Esophagus muscularis mucosa (tissue), 4 donors: ENCODE measurements around the gene RPGRIP1L. TPM values are rescaled to one million over a fixed set of nuclear protein-coding genes. Genes with fewer than 3 reads are reported as not detected.
A peak's percentile ranks its signal among the peaks of the same experiment; 100 is the strongest.

Experiments
- DNase-seq: peaks from one replicate; pipeline ENCODE4 v3.0.0-alpha.2; 2017; ENCODE audit errors: extremely low spot score
- H3K27ac ChIP-seq, 4 donors: fragments of 200-600 bp; sonication (generic); replicated peaks in 1 of 4; 1 replicate in 3 of 4; 2 replicates in 1 of 4; pipeline ENCODE4 v1.5.1; 2016 to 2019; ENCODE audit warnings: mild to moderate bottlenecking in 1 of 4
- H3K27me3 ChIP-seq, 4 donors: fragments of 200-600 bp; sonication (generic); one replicate each; pipeline versions ENCODE4 v1.5.1 to v1.6.0; 2016 to 2019
- H3K36me3 ChIP-seq, 4 donors: fragments of 200-600 bp; sonication (generic); one replicate each; pipeline ENCODE4 v1.5.1; 2016 to 2019
- H3K4me1 ChIP-seq, 4 donors: fragments of 200-600 bp; sonication (generic); one replicate each; pipeline ENCODE4 v1.5.1; 2016 to 2019
- H3K4me3 ChIP-seq, 4 donors: fragments of 200-600 bp; sonication (generic); 1 replicate in 2 of 4; 2 replicates in 2 of 4; pipeline ENCODE4 v1.5.1; 2016 to 2019; ENCODE audit warnings: mild to moderate bottlenecking in 4 of 4, moderate library complexity in 1 of 4
- H3K9me3 ChIP-seq, 4 donors: fragments of 200-600 bp; sonication (generic); 1 replicate in 3 of 4; 2 replicates in 1 of 4; pipeline ENCODE4 v1.5.1; 2016 to 2019
- EP300 ChIP-seq: sonication (generic); formaldehyde crosslinking; IDR thresholded peaks from one replicate; pipeline ENCODE4 v1.6.1; 2017; ENCODE audit warnings: antibody characterized with exemption
- POLR2A ChIP-seq: fragments of 450-650 bp; IDR thresholded peaks from one replicate; pipeline ENCODE4 v1.6.1; 2017; ENCODE audit warnings: antibody characterized with exemption, moderate library complexity, mild to moderate bottlenecking, low read depth
- POLR2AphosphoS5 ChIP-seq, 2 donors: sonication (generic); formaldehyde crosslinking; IDR thresholded peaks; one replicate each; pipeline ENCODE4 v1.6.1; 2017; ENCODE audit warnings: antibody characterized with exemption in 2 of 2
- WGBS: methylation state at CpG from one replicate; pipeline ENCODE4 v1.1.5; 2018; 5-methylcytosine and 5-hydroxymethylcytosine counted together
- intact Hi-C: fragments of 100-400 bp; cut with DNase I; formaldehyde crosslinking; loops from one replicate; pipeline ENCODE4 v1.15.1; 2023
- total RNA-seq, 4 donors: library from RNA; depleted of rRNA; stranded (reverse); fragments of >200 nt; gene quantifications; one replicate each; pipeline versions ENCODE4 v1.1.0 to v1.2.1, GENCODE V29; 2016
- TF ChIP-seq, protein P1 (sequence below), 3 experiments: fragments of 200-600 bp in 2 of 3; fragments of 450-650 bp in 1 of 3; sonication (generic) in 2 of 3; IDR thresholded peaks; one replicate each; pipeline ENCODE4 v1.5.1; 2017 to 2019; ENCODE audit warnings: antibody characterized with exemption in 3 of 3, mild to moderate bottlenecking in 2 of 3, moderate library complexity in 1 of 3

RPGRIP1L gene
- 1 to 10 TPM; 2.3 to 4.3 (median 4.0) TPM for total RNA-seq

DNA sequence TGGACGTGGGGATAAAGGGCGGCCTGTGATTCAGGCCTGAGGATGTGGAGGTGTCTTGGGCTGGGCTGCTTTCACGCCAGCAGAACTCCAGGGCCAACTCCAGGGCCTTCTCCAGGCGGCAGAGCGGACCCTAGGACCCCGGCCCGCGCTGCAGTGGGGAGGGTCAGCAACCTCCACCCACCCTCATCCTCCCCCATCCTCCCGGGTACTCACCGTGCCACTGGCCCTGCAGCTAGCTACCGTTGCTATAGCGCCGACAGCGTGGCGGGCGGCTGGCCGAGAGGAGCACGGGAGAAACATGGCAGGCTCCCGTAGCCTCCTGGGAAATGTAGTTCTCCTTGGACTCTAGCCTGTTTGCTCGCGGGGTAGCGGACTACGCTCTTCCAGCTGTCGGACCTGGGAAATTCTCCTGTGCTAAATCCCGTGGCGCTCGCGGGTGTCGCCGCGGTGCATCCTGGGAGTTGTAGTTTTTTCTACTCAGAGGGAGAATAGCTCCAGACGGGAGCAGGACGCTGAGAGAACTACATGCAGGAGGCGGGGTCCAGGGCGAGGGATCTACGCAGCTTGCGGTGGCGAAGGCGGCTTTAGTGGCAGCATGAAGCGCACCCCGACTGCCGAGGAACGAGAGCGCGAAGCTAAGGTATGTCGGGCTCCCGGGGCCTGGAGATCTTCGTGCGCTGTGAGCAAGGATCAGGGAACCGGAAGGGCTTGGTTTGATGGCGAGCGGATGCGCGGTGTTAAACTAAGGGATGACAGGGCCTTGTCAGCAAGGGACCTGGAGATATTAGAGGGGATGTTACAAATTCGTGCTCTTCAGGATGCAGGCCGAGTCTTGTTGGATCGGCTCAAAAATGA lies at the start of gene RPGRIP1L, which contains the start of gene FTO:
Gene RPGRIP1L, minus strand, starts transcription at position 270 of the 855 bp plus-strand sequence. CDS start 3,136 bp downstream, outside the sequence.
Gene FTO, plus strand, starts transcription at position 567 of the 855 bp plus-strand sequence.
- WGBS, result under 1% methylated on average over 31 of the region's 57 CpGs
- Histone ChIP-seq H3K4me1 (peaks cover 14 to 26% (median 23%) of the 10 kb centered on the region in 4 donors), H3K36me3 (no peaks in the 10 kb centered on the region), H3K9me3 (no peaks in the 10 kb centered on the region), H3K27me3 (no peaks in the 10 kb centered on the region), H3K27ac (peak within 1 kb of the TSS; percentile 71 to 81 (median 76)), H3K4me3 (peak within 1 kb of the TSS; percentile 70 to 83 (median 75))
- TF ChIP-seq POLR2AphosphoS5 (IDR thresholded peaks at IDR 0.05), result peak; percentile 86 to 89
- no peak for TF ChIP-seq EP300
- TF ChIP-seq, protein P1, sequence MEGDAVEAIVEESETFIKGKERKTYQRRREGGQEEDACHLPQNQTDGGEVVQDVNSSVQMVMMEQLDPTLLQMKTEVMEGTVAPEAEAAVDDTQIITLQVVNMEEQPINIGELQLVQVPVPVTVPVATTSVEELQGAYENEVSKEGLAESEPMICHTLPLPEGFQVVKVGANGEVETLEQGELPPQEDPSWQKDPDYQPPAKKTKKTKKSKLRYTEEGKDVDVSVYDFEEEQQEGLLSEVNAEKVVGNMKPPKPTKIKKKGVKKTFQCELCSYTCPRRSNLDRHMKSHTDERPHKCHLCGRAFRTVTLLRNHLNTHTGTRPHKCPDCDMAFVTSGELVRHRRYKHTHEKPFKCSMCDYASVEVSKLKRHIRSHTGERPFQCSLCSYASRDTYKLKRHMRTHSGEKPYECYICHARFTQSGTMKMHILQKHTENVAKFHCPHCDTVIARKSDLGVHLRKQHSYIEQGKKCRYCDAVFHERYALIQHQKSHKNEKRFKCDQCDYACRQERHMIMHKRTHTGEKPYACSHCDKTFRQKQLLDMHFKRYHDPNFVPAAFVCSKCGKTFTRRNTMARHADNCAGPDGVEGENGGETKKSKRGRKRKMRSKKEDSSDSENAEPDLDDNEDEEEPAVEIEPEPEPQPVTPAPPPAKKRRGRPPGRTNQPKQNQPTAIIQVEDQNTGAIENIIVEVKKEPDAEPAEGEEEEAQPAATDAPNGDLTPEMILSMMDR (IDR thresholded peaks at IDR 0.05), result peak in 1 of 3 experiments; percentile 22
- intact Hi-C loops, result no loop called here
- DNase-seq, result peak; percentile 100

DNA sequence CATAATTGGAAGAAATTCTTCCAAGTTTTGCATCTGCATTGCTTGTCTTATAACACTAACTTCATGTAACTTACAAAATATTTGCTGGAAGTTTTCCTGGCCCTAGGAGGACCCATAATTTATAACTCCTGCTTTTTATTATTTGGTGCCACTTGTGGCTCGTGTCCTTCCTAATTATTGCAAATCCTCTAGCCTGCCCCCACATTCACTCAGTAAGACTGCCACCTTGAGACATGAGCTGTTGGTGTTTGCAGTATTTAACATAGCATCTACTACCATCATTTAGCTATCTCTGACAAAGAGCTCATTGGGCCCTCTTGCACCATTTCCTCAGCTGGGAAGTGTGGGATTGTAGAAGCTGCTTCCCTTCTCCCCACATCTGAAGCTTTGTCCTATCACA lies 49.8 kb upstream of the RPGRIP1L start:
- no peaks in the 10 kb centered on the region for H3K27me3 ChIP-seq
- DNase-seq, result no peak

DNA sequence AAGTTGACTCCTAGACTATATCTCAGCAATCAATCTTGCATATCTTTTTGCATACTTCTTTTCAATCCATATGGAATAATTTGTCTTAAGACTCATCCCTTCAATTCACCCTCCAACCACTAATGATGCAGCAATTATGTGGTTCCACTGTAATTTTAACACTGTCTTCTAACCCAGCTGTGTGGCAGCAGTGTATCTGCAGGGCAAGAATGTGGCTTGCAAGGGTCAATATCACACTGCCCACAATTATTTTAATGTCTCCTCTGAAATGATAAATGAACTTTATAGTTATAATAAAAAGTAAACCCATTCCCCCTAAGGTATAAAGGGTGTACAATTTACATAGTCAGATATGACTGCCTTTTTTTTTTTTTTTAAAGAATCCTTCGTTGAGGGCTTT lies 48.9 kb upstream of the RPGRIP1L start:
- Histone ChIP-seq H3K27me3 (no peaks in the 10 kb centered on the region), H3K9me3 (no peaks in the 10 kb centered on the region), H3K36me3 (no peaks in the 10 kb centered on the region), H3K4me3 (no peak overlapping the region), H3K4me1 (peaks cover 18 to 41% (median 38%) of the 10 kb centered on the region in 4 donors), H3K27ac (no peak overlapping the region)
- intact Hi-C loops, result no loop called here
- 89% methylated on average over 1 of the region's 1 CpG for WGBS
- no peak for DNase-seq
- no peak for TF ChIP-seq EP300
- no peak for TF ChIP-seq POLR2A
- no peak for TF ChIP-seq POLR2AphosphoS5 (IDR thresholded peaks at IDR 0.05)
- TF ChIP-seq, protein P1 (IDR thresholded peaks at IDR 0.05), result no peak

More for the DNA sequence above, 49.8 kb upstream of the RPGRIP1L start:
- H3K27ac ChIP-seq, result no peak overlapping the region
- peaks cover 18 to 41% (median 38%) of the 10 kb centered on the region in 4 donors for H3K4me1 ChIP-seq
- H3K9me3 ChIP-seq, result no peaks in the 10 kb centered on the region
- no peak overlapping the region for H3K4me3 ChIP-seq
- 60% methylated on average over 1 of the region's 1 CpG for WGBS
- intact Hi-C loops, result no loop called here
- H3K36me3 ChIP-seq, result no peaks in the 10 kb centered on the region
- TF ChIP-seq POLR2A, result no peak
- no peak for TF ChIP-seq POLR2AphosphoS5 (IDR thresholded peaks at IDR 0.05)

DNA sequence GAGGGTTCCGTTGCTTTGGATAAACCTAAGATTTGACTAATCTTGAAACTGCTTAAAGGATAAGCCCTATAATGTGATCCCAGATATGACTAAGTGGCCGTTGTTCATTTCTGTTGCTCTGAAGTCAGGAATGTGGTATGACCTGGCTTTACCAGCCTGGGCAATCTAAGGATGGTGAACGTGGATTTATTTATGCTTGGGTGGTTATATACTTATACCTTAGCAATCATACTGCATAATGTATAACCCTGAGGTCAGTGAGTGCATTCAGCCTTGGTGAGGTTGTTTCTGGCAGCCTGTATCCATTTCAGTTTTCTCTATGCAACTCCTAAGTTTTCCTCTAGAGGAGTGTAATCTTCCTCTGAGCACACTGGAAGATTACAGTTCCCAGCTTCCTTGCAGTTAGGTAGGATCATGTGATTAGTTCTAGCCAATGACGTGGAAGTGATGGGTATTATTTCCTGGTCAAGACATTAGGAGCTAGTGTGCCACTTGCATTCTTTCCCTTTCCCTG lies 42.2 kb upstream of the RPGRIP1L start:
- H3K27me3 ChIP-seq, result no peaks in the 10 kb centered on the region
- H3K4me3 ChIP-seq, result no peak overlapping the region
- H3K36me3 ChIP-seq, result no peaks in the 10 kb centered on the region
- no peak for DNase-seq
- TF ChIP-seq POLR2A (no peak), POLR2AphosphoS5 (IDR thresholded peaks at IDR 0.05) (no peak), EP300 (no peak)
- TF ChIP-seq, protein P1 (IDR thresholded peaks at IDR 0.05), result peak in 1 of 3 experiments; percentile 6
- H3K4me1 ChIP-seq, result peaks cover 18 to 30% (median 27%) of the 10 kb centered on the region in 4 donors
- no peaks in the 10 kb centered on the region for H3K9me3 ChIP-seq
- WGBS, result 73% methylated on average over 4 of the region's 4 CpGs
- intact Hi-C loops, result no loop called here
- H3K27ac ChIP-seq, result peak overlapping the region in 1 of 4 donors; percentile 47

DNA sequence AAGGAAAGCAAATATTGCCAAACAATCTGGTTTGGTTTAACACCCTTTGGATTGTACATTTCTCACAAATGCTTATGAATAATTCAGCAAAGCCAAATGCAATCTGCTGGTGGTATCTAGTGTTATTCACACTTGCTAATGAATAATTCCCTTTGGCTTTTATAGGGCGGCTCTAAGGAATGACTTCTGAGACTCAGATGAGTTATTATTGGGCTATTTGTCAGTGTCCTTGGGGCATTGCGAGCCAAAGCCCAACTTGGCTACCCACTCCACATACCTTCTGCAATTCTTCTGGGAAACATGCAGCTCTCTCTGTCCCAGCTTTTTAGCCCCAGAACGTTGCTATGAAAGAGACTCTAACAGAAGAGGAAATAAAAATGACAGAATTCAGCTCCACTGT lies 41.4 kb upstream of the RPGRIP1L start:
- no peaks in the 10 kb centered on the region for H3K36me3 ChIP-seq
- DNase-seq, result no peak
- H3K27ac ChIP-seq, result peak overlapping the region in 1 of 4 donors; percentile 47
- no peak overlapping the region for H3K4me3 ChIP-seq
- WGBS, result 14% methylated on average over 3 of the region's 3 CpGs
- H3K27me3 ChIP-seq, result no peaks in the 10 kb centered on the region
- no peak for TF ChIP-seq EP300
- TF ChIP-seq, protein P1 (IDR thresholded peaks at IDR 0.05), result no peak
- TF ChIP-seq POLR2A, result no peak
- TF ChIP-seq POLR2AphosphoS5 (IDR thresholded peaks at IDR 0.05), result peak in 1 of 2 donors; percentile 37
- intact Hi-C loops, result no loop called here
- H3K4me1 ChIP-seq, result peaks cover 18 to 34% (median 27%) of the 10 kb centered on the region in 4 donors
- no peaks in the 10 kb centered on the region for H3K9me3 ChIP-seq
